ENCODE measurements around the gene ISG15.
"Not testable (repeated sequence)": the region's sequence is repeated elsewhere in the genome, so short reads cannot be mapped to it uniquely, and the experiment has no call there.

Gene ISG15

DNA sequence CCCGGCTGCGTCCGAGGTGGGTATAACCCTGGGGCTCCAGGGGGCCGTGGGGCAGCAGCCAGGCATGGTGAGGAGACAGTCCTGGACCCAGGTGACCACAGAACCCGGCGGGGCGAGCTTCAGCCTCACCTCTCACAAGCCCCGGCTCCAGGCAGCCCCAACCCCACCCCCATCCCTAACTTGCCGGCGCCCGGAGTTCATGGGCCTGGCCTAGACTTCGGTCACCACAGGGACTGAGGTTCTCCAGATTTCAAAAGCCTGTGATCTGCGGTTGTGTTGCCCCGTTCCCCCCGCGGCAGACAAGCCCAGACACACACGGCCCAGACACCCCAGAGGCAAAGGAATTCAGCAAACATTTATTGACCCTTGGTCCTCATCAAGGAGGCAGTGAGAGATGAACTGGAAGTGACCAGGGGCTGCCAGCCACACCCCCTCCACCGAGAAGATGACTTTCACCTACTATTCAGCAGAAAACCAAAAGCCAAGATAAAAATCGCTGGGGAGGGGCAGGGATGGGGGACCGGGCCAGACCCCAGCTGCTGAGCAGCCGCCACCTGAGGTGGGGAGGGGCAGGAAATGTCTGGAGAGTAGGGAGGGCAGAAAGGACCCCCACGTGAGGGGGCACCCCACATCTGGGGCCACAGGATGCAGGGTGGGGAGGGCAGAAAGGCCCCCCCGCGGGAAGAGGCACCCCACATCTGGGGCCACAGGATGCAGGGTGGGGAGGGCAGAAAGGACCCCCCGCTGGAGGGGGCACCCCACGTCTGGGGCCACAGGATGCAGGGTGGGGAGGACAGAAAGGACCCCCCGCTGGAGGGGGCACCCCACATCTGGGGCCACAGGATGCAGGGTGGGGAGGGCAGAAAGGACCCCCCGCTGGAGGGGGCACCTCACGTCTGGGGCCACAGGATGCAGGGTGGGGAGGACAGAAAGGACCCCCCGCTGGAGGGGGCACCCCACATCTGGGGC is 17.3 kb upstream of the ISG15 start:
- DNase-seq (ENCODE audit: low read depth) = no peak

DNA sequence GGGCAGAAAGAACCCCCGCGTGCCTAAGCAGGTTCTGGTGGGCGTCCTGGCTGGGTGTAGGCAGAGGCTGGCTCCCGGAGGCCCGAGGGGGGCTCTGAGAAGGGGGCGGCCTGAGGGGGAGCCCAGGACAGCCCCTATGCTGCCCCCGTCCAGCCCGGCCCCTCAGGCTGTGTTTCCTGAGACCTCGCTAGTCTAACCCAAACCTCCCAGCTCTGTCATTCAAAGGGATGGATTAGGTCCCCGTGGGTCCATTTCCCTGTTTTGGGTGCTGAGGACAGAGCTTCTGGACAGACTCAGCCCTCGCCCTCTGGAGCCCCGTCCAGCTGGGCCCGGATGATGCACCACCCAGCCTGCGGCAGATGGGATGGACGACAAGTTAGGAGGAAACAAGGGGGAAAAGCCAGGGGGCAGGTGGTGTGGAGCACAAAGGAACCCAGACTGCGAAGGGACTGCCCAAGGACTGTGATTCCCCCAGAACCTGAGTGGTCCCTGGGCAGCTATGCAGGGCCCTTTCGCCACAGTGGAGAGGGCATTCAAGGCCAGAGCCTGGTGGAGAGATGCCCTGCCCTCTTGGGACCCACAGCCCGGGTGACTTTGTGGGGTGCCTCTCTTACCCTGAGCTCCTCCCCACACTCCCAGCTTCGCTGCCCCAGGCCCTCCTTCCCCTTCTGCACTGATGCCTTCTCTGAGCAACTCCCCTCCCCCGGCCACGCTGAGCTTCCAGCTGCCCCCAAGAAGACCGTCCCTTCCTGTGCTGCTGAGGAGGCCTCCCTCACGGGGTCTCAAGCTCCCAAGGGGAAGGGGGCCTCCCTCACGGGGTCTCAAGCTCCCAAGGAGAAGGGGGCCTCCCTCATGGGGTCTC is 16.2 kb upstream of the ISG15 start:
- DNase-seq (ENCODE audit: low read depth) = no peak

GRCh38 chr1:997713-997992 is 15.6 kb upstream of the ISG15 start:
- DNase-seq (ENCODE audit: low read depth) = no peak

- no peak for DNase-seq (ENCODE audit: low read depth)
Observed at GRCh38 chr1:997993-998744, 15.1 kb upstream of the ISG15 start.

- DNase-seq (ENCODE audit: low read depth) = no peak
Observed at GRCh38 chr1:998745-998994, 14.6 kb upstream of the ISG15 start.

- DNase-seq (ENCODE audit: low read depth) = no peak
Observed at GRCh38 chr1:998995-999724, 14.1 kb upstream of the ISG15 start.

DNA sequence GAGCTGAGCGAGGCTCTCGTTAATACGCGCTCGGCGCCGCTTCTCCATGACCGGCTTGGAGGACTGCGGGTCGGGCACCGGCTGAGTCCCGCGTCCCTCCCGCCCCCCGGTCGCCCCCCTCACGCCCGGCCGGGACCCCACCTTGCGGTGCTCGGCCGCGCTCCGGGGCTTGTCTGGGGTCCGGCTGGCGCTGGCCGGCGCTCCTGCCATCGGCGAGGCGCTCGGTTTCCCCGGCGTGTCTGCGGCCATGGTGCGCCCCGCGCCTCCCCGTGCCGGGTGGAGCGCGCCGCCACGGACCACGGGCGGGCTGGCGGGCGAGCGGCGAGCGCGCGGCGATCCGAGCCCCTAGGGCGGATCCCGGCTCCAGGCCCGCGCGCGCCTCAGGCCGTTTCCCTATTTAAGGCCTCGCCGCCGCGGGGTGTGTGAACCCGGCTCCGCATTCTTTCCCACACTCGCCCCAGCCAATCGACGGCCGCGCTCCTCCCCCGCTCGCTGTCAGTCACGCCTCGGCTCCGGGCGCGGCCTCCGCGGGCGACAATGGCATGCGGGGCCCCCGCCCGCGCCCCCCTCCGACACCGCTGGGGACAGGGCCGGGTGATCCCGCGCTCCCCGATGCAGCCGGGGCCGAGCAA is 13.5 kb upstream of the ISG15 start, which contains the start of gene HES4:
HES4 (minus strand) TSS at position 373 of the 632 bp plus-strand sequence; CDS start at position 249, 124 bp downstream.
- DNase-seq (ENCODE audit: low read depth) = no peak

DNA sequence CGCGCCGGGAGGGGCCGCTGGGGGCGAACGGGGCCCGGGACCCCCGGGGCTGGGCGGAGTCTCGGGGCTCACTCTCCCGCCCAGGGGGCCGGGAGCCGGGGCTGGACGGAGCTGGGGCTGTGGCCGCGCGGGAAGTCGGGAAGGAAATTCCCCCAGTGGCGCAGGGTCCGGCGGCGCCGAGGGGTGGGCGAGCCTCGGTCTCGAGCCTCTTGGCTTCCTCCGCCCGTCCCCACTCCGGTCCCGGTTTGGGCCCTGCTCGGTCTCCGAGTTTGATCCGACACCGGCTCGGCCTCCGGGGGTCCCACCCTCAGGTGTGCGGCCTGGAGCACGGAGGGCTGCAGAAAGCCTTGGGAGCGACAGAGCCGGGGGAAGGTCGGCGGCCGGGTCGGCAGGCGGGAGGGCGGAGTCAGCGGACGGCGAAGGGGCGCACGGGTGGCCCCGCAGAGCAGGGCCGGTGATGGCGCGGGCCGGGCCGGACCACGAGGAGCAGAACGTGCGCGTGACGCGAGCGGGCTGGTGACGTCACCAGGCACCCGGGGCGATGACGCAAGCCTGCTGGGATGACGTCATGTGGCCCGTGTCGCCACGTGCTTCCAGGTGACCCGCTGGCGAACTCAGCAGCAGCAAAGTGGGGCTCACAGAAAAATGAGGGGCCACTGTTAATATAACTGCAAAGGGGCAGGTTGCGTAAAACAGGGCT is 12.8 kb upstream of the ISG15 start:
- no peak for DNase-seq (ENCODE audit: low read depth)

DNA sequence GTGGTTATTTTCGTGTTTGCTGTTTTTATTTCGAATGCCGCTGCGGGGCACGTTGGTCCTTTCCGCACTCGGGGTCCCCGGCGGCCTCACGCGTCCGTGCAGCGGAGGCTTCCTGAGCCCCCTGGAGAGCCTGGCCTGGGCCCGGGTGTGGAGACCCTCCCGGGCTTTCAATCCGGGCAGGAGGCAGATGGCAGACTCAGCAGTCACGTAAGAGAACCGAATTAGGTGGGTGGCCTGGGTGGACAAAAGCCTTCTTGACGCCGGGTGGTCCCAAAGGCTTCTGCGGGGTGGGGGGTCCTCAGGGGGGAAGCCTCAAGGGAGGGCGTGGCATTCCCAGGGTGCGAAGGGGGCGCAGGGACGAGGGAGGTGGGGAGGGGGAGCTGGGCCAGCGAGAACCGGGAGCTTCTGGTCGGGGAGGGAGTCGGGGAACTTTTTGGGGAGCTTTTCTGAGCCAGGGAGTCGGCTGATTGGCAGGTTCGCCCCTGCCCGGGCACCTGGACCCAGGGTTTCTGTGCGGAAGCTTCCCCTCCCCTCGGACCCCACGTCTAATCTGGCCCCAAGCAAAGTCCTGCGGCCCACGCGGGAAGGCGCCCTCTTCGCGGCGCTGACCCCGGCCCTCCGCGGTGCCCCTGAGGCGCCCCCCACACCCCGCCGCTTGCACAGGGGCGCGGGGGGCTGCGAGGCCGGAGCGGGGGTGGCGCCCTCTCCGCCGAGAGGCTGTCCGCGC is 12.1 kb upstream of the ISG15 start:
- no peak for DNase-seq (ENCODE audit: low read depth)

GRCh38 chr1:1003618-1004419 is 9.5 kb upstream of the ISG15 start:
- DNase-seq (ENCODE audit: low read depth) = no peak

GRCh38 chr1:1004420-1004779 is 8.9 kb upstream of the ISG15 start:
- no peak for DNase-seq (ENCODE audit: low read depth)

DNA sequence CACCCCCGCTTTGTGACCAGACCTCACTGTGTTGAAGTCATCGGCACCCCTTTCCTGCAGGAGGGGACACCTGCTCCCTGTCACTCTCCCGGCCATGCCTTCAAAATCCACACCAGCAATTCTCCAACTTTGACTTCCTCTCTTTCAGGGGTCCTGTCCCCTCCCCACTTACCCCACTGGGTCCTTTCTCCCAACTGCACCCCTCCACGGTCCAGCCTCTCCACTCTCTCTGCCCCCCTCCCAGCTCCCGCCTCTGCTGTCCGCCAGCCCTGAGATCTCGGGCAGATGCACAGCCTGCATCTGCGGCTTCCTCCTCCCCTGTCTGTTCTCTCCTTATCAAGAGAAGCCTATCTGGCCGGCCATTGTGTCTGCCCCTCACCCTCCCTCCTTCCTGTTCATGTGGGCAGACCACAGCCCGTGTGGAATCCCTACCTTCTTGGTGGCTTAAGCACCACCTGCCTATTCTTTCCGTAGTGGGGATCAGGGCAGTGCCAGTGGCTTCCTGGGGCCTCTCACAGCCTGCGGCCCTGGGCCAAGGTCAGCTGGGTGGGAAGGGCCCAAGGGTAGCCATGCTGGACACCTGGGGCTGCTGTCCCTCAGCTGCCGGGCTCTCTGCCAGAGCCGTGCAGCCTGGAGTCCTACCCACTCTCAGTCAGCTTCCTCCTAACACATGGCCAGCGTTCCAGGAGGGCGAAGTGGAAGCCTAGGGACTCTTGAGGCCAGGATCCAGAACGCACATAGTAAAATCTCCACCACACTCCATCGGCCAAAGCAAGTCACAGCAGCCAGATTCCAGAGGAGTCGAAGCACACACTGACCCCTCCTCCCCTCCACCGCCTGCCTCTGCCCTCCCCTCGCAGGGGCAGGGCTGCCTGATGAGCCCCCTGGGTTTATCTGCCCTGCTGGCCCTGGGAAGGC is 8.3 kb upstream of the ISG15 start:
- no peak for DNase-seq (ENCODE audit: low read depth)

GRCh38 chr1:1005774-1006304 is 7.5 kb upstream of the ISG15 start:
- DNase-seq (ENCODE audit: low read depth) = no peak

GRCh38 chr1:1006305-1007159 is 6.8 kb upstream of the ISG15 start:
- DNase-seq (ENCODE audit: low read depth) = no peak

- DNase-seq (ENCODE audit: low read depth) = not testable (repeated sequence)
Observed at GRCh38 chr1:1010131-1010530, 3.2 kb upstream of the ISG15 start.

- DNase-seq (ENCODE audit: low read depth) = no peak
Observed at GRCh38 chr1:1011396-1011949, 1.8 kb upstream of the ISG15 start.

- DNase-seq (ENCODE audit: low read depth) = not testable (repeated sequence)
Observed at GRCh38 chr1:1012736-1013104, 577 bp upstream of the ISG15 start.

Data from activated T-helper 1 cell treated with Interleukin-2 at 50 U/mL for 16 hours (primary cell).